Right lung (tissue), 5 donors: ENCODE results near the gene CLIP2. TPM values are rescaled to one million over a fixed set of nuclear protein-coding genes. Genes with fewer than 3 reads are reported as not detected.
"Not testable (repeated sequence)": the region's sequence is repeated elsewhere in the genome, so short reads cannot be mapped to it uniquely, and the experiment has no call there.

Source experiments
- DNase-seq, 2 donors: peaks; one replicate each; pipeline ENCODE4 v3.0.0-alpha.2; 2013
- polyA plus RNA-seq, 5 donors: library from polyadenylated mRNA; unstranded; fragments of 120-200 nt; gene quantifications; one replicate each; pipeline versions ENCODE4 v1.2.1 to v1.2.3, GENCODE V29; 2013; ENCODE audit warnings: inconsistent platforms in 1 of 5, low replicate concordance in 1 of 5; ENCODE audit not compliant: insufficient read length in 5 of 5, insufficient read depth in 1 of 5

Gene CLIP2
- polyA plus RNA-seq, 5 donors, result 19.7 to 32.3 (median 24.3) TPM

DNA sequence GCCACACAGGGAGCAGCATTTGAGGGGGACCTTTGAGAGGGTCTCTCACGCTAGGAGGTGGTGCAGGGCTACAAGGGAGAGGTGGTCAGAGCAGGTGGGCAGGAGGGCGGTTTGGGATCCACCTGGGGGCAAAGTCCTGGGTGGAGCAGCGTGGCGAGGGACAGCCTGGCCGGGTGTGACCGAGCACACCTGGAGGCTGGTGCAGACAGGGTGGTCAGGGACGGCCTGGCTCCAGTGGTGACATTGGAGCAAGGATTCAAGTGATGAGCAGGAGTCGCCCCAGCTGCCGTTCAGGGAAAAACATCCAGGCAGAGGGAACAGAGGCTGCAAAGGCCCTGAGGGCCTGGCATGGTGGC is 36.0 kb downstream of the CLIP2 start:
- no peak for DNase-seq

DNA sequence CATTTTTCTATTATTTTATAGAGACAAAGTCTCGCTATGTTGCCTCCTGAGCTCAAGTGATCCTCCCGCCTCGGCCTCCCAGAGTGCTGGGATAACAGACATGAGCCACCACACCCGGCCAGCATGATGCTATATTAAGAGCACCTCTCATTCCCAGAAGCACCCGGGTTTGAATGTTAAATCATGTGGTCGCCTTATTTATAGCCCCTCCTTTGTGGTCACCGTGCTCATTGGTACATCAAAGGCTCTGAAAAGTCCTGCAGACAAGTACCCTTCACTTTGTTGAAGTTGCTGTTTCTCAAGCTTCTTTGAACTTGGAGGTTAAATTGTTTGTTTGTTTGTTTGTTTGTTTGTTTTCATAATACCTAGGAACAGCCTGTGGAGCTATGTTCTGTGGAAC is 40.0 kb downstream of the CLIP2 start:
- no peak for DNase-seq

DNA sequence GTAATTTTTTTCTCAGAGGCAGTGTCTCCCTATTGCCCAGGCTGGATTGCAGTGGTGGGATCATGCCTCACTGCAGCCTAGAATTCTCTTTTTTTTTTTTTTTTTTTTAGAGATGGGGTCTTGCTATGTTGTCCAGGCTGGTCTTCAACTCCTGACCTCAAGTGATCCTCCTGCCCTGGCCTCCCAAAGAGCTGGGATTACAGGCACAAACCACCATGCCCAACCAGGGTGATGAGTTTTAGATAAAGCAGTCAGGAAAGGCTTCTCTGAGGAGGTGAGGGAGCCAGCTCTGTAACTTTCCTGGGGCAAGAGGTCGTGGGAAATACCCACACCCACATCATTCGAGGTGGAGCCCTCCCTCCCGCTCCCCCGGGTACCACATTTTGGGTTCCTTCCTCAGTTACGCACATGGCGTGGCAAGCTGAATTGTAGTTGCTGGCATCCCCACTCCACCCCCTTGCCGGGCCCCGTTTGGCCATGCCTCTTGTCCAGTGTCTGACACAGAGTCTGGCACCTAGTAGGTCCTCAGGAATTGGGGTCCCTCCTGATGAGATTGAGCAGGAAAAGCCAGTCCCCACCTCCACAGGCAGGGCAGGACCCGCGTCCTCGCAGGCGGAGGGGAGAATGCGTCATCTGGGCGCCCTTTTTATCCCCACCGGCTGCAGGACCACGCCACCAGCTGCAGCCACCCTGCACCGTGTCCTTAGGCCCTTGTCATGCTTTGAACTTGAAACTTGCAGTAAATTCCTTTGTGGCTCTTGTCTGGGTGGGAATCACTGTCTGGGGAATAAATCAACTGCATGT is 43.4 kb downstream of the CLIP2 start:
- DNase-seq, result no peak

DNA sequence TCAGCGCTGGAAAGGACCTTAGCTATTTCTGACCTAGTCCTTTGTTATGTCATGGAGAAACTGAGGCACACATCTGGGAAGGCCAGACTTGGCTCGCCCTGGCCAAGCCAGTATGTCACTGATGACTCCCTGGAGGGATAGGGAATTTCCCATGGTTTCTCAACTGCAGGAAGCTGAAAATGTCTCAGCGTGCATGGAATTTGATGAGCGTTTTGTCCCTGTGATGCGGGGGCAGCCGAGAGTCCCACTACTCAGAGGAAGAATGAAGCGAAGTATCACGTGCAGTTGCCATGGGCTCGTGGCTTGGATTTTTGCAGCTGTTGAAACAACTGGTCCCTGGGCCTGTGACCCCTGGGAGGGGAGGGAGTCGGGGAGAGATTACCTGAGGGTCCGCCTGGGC is 44.8 kb downstream of the CLIP2 start:
- no peak for DNase-seq

GRCh38 chr7:74337926-74338325 is 48.7 kb downstream of the CLIP2 start:
- DNase-seq, result no peak

DNA sequence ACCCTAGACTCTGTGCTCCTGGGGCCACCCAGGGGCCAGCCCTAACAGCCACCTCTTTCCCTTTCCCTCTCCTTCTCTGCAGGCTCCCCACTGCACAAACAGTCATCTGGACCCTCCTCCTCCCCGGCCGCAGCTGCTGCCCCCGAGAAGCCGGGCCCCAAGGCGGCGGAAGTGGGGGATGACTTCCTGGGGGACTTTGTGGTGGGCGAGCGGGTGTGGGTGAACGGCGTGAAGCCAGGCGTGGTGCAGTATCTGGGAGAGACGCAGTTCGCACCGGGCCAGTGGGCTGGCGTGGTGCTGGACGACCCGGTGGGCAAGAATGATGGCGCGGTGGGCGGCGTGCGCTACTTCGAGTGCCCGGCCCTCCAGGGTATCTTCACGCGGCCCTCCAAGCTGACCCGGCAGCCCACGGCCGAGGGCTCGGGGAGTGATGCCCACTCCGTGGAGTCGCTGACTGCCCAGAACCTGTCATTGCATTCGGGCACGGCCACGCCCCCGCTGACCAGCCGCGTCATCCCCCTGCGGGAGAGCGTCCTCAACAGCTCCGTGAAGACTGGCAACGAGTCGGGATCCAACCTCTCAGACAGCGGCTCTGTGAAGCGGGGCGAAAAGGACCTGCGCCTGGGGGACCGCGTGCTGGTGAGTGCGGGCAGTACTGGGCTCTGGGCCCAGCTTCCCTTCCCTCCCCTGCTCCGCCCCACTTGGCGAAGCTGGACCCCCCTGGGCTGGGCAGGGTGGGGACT is 49.3 kb downstream of the CLIP2 start:
- DNase-seq, result no peak

DNA sequence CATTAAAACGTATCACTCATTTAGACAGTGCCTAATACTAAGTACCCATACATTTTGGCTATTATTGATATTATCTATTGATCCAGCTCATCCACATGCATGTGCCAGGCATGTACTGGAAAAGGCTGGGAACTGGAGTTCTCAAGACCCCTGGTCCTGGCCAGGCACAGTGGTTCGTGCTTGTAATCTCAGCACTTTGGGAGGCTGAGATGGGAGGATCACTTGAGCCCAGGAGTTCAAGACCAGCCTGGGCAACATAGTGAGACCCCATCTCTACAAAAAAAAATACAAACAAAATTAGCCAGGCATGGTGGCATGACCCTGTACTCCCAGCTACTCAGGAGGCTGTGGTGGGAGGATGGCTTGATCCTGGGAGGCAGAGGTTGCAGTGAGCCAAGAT is 50.4 kb downstream of the CLIP2 start:
- DNase-seq, result not testable (repeated sequence)

- DNase-seq, result no peak
Measured at GRCh38 chr7:74343281-74344131, 54.3 kb downstream of the CLIP2 start.

- no peak for DNase-seq
Measured at GRCh38 chr7:74344132-74344496, 54.9 kb downstream of the CLIP2 start.

GRCh38 chr7:74344786-74345185 is 55.6 kb downstream of the CLIP2 start:
- DNase-seq, result no peak

DNA sequence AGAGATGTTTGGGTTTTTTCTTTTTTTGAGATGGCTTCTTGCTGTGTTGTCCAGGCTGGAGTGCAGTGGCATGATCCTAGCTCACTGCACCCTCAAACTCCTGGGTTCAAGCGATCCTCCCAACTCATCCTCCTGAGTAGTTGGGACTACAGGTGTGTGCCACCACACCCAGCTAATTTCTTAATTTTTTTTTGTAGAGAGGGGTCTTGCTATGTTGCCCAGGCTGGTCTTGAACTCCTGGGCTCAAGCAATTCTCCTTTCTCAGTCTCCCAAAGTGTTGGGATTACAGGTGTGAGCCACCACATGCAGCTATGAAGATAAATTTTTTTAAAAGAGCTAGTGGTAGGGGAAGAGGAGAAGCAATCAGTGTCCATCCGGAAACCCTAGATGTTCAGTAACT is 56.8 kb downstream of the CLIP2 start:
- no peak for DNase-seq

DNA sequence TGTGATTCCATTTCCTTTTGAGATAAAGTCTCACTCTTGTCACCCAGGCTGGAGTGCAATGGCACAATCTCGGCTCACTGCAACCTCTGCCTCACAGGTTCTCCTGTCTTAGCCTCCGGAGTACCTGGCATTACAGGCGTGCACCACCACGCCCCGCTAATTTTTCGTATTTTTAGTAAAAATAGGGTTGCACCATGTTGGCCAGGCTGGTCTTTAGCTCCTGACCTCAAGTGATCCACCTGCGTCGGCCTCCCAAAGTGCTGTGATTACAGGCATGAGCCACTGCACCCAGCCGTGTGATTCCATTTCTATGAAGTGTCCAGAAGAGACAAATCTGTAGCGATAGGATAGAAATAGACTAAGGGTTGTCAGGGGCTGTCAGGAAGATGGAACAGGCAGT is 60.4 kb downstream of the CLIP2 start:
- DNase-seq, result no peak

DNA sequence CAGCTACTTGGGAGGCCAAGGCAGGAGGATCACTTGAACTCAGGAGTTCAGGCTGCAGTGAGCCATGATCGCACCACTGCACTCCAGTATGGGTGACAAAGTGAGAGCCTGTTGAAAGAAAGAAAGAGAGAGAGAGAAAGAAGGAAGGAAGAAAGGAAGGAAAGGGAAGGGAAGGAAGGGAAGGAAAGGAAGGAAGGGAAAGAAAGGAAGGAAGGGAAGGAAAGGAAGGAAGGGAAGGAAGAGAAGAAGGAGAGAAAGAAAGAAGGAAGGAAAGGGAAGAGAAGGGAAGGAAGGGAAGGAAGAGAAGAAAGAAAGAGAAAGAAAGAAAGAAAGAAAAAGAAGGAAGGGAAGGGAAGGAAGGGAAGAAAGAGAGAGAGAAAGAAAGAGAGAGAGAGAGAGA is 61.5 kb downstream of the CLIP2 start:
- DNase-seq, result no peak

DNA sequence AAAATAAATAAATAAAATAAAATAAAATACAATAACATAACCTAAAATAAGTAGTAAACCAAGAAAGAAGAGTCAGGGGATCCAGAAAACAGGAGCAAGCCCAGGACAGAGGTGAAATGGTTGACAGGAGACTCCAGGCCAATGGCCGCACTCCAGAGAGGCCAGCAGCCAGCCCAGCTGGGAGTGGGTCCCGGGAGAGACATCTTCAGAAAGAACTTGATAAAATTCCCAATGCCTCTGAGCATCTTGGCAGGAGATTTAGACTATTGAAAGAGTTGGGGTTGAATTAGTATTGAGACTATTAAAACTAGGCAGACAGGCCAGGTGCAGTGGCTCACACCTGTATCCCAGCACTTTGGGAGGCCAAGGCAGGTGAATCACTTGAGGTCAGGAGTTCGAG is 62.6 kb downstream of the CLIP2 start:
- no peak for DNase-seq

DNA sequence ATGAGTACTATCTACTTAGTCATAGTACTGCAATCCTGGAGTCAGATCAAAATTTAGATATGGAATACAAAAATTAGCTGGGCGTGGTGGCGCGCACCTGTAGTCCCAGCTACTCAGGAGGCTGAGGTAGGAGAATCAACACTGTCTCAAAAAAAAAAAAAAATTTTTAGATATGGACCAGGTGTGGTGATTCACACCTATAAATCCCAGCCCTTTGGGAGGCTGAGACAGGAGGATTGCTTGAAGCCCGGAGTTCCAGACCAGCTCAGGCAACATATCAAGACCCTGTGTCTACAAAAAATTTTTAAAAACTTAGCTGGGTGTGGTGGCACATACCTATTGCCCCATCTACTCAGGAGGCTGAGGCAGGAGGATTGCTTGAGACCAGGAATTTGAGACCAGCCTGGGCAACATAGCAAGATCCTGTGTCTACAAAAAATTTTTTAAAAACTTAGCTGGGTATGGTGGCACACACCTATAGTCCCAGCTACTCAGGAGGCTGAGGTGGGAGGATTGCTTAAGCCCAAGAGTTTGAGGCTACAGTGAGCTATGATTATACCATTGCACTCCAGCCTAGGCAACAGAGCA is 63.4 kb downstream of the CLIP2 start:
- not testable (repeated sequence) for DNase-seq

GRCh38 chr7:74354009-74354408 is 64.8 kb downstream of the CLIP2 start:
- no peak for DNase-seq

DNA sequence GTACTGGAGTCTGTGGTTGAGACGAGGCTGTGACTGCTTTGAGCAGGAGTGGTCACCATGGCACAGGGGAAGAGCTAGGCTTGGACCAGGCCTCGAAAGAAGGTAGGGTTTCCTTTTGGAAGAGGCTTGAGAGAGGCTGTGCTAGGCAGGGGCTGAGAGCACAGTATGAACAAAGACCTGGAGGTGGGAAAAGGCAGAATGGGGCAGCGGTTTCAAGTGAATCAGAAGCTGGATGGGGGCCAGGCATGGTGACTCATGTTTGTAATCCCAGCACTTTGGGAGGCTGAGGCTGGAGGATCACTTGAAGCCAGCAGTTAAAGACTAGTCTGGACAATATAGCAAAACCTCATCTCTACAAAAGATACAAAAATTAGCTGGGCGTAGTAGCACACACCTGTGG is 65.9 kb downstream of the CLIP2 start:
- no peak for DNase-seq

DNA sequence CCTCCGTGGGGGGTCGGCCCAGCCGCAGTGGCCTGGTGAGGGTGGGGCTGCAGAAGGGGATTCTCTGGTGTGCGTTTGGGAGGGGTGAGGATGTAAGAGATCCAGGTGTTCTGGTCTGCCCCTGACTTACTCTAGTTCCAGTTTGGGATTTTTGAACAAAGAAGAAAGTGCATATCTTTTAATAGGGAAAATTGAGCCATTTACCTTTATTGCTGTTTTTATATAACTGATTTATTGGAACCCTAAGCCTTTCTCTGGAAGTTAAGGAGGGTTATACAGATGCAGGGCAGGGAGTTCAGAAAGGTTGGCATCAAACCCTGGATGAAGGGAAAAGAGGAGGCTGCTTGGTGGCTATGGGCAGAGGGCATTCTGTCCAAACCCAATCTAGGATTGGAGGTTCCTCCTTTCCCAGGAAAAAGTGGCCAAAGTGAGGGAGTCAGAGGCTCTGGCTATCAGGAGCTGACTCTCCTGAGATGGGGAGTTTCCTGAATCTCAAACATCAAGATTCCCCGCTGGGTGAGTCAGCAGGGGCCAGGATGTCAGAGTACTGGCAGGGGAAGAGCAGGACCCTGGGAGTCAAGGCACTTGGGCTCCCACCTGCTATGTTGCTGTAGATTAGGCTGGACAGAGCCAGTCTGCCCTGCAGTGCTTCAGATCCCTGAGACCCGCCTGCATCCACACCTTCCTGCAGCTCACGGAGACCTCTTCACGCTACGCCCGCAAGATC is 67.5 kb downstream of the CLIP2 start:
- no peak for DNase-seq

- DNase-seq, result no peak
Measured at GRCh38 chr7:74360008-74360407, 70.8 kb downstream of the CLIP2 start.

- no peak for DNase-seq
Measured at GRCh38 chr7:74362266-74362665, 73.1 kb downstream of the CLIP2 start.

- DNase-seq, result no peak
Measured at GRCh38 chr7:74364061-74364460, 74.9 kb downstream of the CLIP2 start.
